NCI-H187 treated with DMSO at 0.1 percent for 48 hours (cell line): ENCODE measurements around the gene PLCG1.

ENCODE experiments used
- DNase-seq: peaks from one replicate; lab custom pipeline; 2025; lab: John Stamatoyannopoulos, UW

PLCG1 gene

GRCh38 chr20:41167118-41167470, 29.8 kb downstream of the PLCG1 start:
- DNase-seq = no peak

- no peak for DNase-seq
Observed at GRCh38 chr20:41167481-41168253, 30.3 kb downstream of the PLCG1 start.

- no peak for DNase-seq
Observed at GRCh38 chr20:41168281-41169161, 31.2 kb downstream of the PLCG1 start.

GRCh38 chr20:41169162-41169690, 31.9 kb downstream of the PLCG1 start:
- DNase-seq = no peak

- DNase-seq = no peak
Observed at GRCh38 chr20:41169791-41170351, 32.5 kb downstream of the PLCG1 start.

GRCh38 chr20:41170386-41171105, 33.2 kb downstream of the PLCG1 start:
- DNase-seq = no peak

- DNase-seq = no peak
Observed at GRCh38 chr20:41171736-41172295, 34.5 kb downstream of the PLCG1 start.

- DNase-seq = no peak
Observed at GRCh38 chr20:41172296-41173140, 35.2 kb downstream of the PLCG1 start.

GRCh38 chr20:41173161-41173721, 35.9 kb downstream of the PLCG1 start:
- DNase-seq = no peak

GRCh38 chr20:41173791-41174341, 36.5 kb downstream of the PLCG1 start:
- DNase-seq = no peak

- DNase-seq = no peak
Observed at GRCh38 chr20:41174373-41174772, 37.0 kb downstream of the PLCG1 start.

- DNase-seq = no peak
Observed at GRCh38 chr20:41174782-41175181, 37.4 kb downstream of the PLCG1 start.

- no peak for DNase-seq
Observed at GRCh38 chr20:41175201-41175651, 37.9 kb downstream of the PLCG1 start.

- no peak for DNase-seq
Observed at GRCh38 chr20:41175727-41176330, 38.5 kb downstream of the PLCG1 start.

- DNase-seq = no peak
Observed at GRCh38 chr20:41176711-41177552, 39.6 kb downstream of the PLCG1 start.

- DNase-seq = no peak
Observed at GRCh38 chr20:41177636-41178035, 40.3 kb downstream of the PLCG1 start.

- no peak for DNase-seq
Observed at GRCh38 chr20:41178495-41178894, 41.2 kb downstream of the PLCG1 start.

- DNase-seq = no peak
Observed at GRCh38 chr20:41178904-41179432, 41.6 kb downstream of the PLCG1 start.
